ENCODE measurements around the gene BAZ2A. TPM values are rescaled to one million over a fixed set of nuclear protein-coding genes. Genes with fewer than 3 reads are reported as not detected.

The BAZ2A gene
- total RNA-seq, 1 donor from 2014 or later = 92.8 TPM

- DNase-seq (ENCODE audit: extremely low spot score in 2 of 2) = peak in 1 of 2 donors; percentile 99
- peak; percentile 99 to 100 for TF ChIP-seq POLR2AphosphoS5 (IDR thresholded peaks at IDR 0.05; ENCODE audit: insufficient read depth in 1 of 2, low read depth in 1 of 2)
- TF ChIP-seq POLR2A (IDR thresholded peaks at IDR 0.05) = peak; percentile 9 to 96
- no peak for TF ChIP-seq CTCF (IDR thresholded peaks at IDR 0.05)
- Histone ChIP-seq H3K4me1 (peaks cover 26% of the 10 kb centered on the region), H3K36me3 (peaks cover 3 to 38% of the 10 kb centered on the region in 2 donors), H3K27ac (peak within 1 kb of the TSS; percentile 95), H3K27me3 (no peaks in the 10 kb centered on the region), H3K4me3 (peak within 1 kb of the TSS; percentile 83 to 98), H3K9me3 (no peaks in the 10 kb centered on the region)
- intact Hi-C loops (cut with DNase I) = no loop called here
These were observed 15.8 kb upstream of the BAZ2A start, which contains the start of gene ATP5F1B for GRCh38 chr12:56645717-56646446. Gene ATP5F1B (minus strand): TSS chr12:56645984. CDS start chr12:56645963, 21 bp downstream.

- H3K4me3 ChIP-seq = peak overlapping the region; percentile 83 to 98
- no peak for DNase-seq (ENCODE audit: extremely low spot score in 2 of 2)
- intact Hi-C loops (cut with DNase I) = no loop called here
- peak overlapping the region; percentile 95 for H3K27ac ChIP-seq
- H3K27me3 ChIP-seq = no peaks in the 10 kb centered on the region
- no peaks in the 10 kb centered on the region for H3K9me3 ChIP-seq
- peaks cover 3 to 44% of the 10 kb centered on the region in 2 donors for H3K36me3 ChIP-seq
- H3K4me1 ChIP-seq = peaks cover 26% of the 10 kb centered on the region
- TF ChIP-seq CTCF (IDR thresholded peaks at IDR 0.05) = no peak
- TF ChIP-seq POLR2AphosphoS5 (IDR thresholded peaks at IDR 0.05; ENCODE audit: insufficient read depth in 1 of 2, low read depth in 1 of 2) = no peak
- TF ChIP-seq POLR2A (IDR thresholded peaks at IDR 0.05) = no peak
These were observed 15.1 kb upstream of the BAZ2A start for GRCh38 chr12:56645201-56645716.

GRCh38 chr12:56644654-56645053 lies 14.5 kb upstream of the BAZ2A start:
- Histone ChIP-seq H3K9me3 (no peaks in the 10 kb centered on the region), H3K4me1 (peaks cover 26% of the 10 kb centered on the region), H3K27me3 (no peaks in the 10 kb centered on the region), H3K27ac (peak overlapping the region; percentile 95), H3K36me3 (peaks cover 3 to 50% of the 10 kb centered on the region in 2 donors), H3K4me3 (peak overlapping the region; percentile 83 to 98)
- no peak for TF ChIP-seq POLR2AphosphoS5 (IDR thresholded peaks at IDR 0.05; ENCODE audit: insufficient read depth in 1 of 2, low read depth in 1 of 2)
- no peak for TF ChIP-seq CTCF (IDR thresholded peaks at IDR 0.05)
- TF ChIP-seq POLR2A (IDR thresholded peaks at IDR 0.05) = no peak
- intact Hi-C loops (cut with DNase I) = loop anchor here (5.0 kb wide), 1 partner anchor 43 kb away; the partner anchor contains the start of gene PTGES3
- DNase-seq (ENCODE audit: extremely low spot score in 2 of 2) = no peak

GRCh38 chr12:56641219-56641618 lies 11.1 kb upstream of the BAZ2A start:
- no peak for DNase-seq (ENCODE audit: extremely low spot score in 2 of 2)
- intact Hi-C loops (cut with DNase I) = loop anchor here (5.0 kb wide), 1 partner anchor 46 kb away; the partner anchor contains the start of gene PTGES3
- Histone ChIP-seq H3K9me3 (no peaks in the 10 kb centered on the region), H3K4me3 (no peak overlapping the region), H3K27me3 (no peaks in the 10 kb centered on the region), H3K36me3 (peaks cover 3 to 71% of the 10 kb centered on the region in 2 donors), H3K27ac (no peak overlapping the region), H3K4me1 (peaks cover 31% of the 10 kb centered on the region)
- TF ChIP-seq POLR2A (IDR thresholded peaks at IDR 0.05) (no peak), CTCF (IDR thresholded peaks at IDR 0.05) (no peak), POLR2AphosphoS5 (IDR thresholded peaks at IDR 0.05; ENCODE audit: insufficient read depth in 1 of 2, low read depth in 1 of 2) (no peak)
